Body of pancreas (tissue), 4 donors: Measurements from ENCODE around the gene PDE4D. TPM values are rescaled to one million over a fixed set of nuclear protein-coding genes. Genes with fewer than 3 reads are reported as not detected.

Experiments used
- ATAC-seq: fragments of 150-250 bp; one replicate; pipeline ENCODE4 v1.9.1; 2016
- DNase-seq, 4 donors: peaks; one replicate each; pipeline ENCODE4 v3.0.0-alpha.2; 2019
- H3K27ac ChIP-seq, 4 donors: fragments of 200-600 bp; sonication (generic); 1 replicate in 3 of 4; 2 replicates in 1 of 4; pipeline versions ENCODE4 v1.5.1 to v1.6.1; 2016 to 2019; ENCODE audit warnings: mild to moderate bottlenecking in 1 of 4, mixed read lengths in 1 of 4, moderate library complexity in 1 of 4
- H3K27me3 ChIP-seq, 2 donors: fragments of 200-600 bp; sonication (generic); one replicate each; pipeline ENCODE4 v1.6.0; 2016; ENCODE audit warnings: mild to moderate bottlenecking in 1 of 2
- H3K36me3 ChIP-seq, 2 donors: fragments of 200-600 bp; sonication (generic); replicated peaks in 1 of 2; 2 replicates each; pipeline ENCODE4 v1.5.1; 2016; ENCODE audit warnings: low read depth in 2 of 2; ENCODE audit not compliant: insufficient read depth in 1 of 2
- H3K4me1 ChIP-seq: fragments of 200-600 bp; sonication (generic); one replicate; pipeline ENCODE4 v1.6.0; 2016
- H3K4me3 ChIP-seq, 2 donors: fragments of 200-600 bp; sonication (generic); 1 replicate in 1 of 2; 2 replicates in 1 of 2; pipeline ENCODE4 v1.5.1; 2016 to 2019
- H3K9me3 ChIP-seq, 3 donors: fragments of 200-600 bp; sonication (generic); 1 replicate in 2 of 3; 2 replicates in 1 of 3; pipeline ENCODE4 v1.5.1; 2016
- POLR2A ChIP-seq, 3 donors: fragments of 450-650 bp; IDR thresholded peaks; one replicate each; pipeline ENCODE4 v1.6.1; 2016; ENCODE audit warnings: antibody characterized with exemption in 3 of 3, mild to moderate bottlenecking in 2 of 3
- WGBS, 2 donors: methylation state at CpG; one replicate each; pipeline ENCODE4 v1.1.5; 2017; 5-methylcytosine and 5-hydroxymethylcytosine counted together
- intact Hi-C: fragments of 100-400 bp; cut with DNase I; formaldehyde crosslinking; loops from one replicate; pipeline ENCODE4 v1.15.1; 2023
- total RNA-seq, 2 donors: library from RNA; depleted of rRNA; stranded (reverse); fragments of >200 nt; gene quantifications; one replicate each; pipeline ENCODE4 v1.1.0, GENCODE V29; 2016
- TF ChIP-seq, protein P1 (sequence below), 7 experiments: fragments of 450-650 bp in 4 of 7; fragments of 200-600 bp in 3 of 7; sonication (generic) in 3 of 7; IDR thresholded peaks; one replicate each; pipeline ENCODE4 v1.5.1; 2016 to 2019; ENCODE audit warnings: antibody characterized with exemption in 7 of 7

Gene PDE4D
- total RNA-seq, 2 donors from 2014 or later = 8.6 to 9.2 TPM

- no peak overlapping the region for H3K4me3 ChIP-seq
- H3K27ac ChIP-seq = no peak overlapping the region
- H3K4me1 ChIP-seq = no peaks in the 10 kb centered on the region
- H3K27me3 ChIP-seq = no peaks in the 10 kb centered on the region
- DNase-seq (no peak), ATAC-seq (no peak)
- no peaks in the 10 kb centered on the region for H3K9me3 ChIP-seq
- WGBS, 2 donors = 77 to 81% methylated on average over 4 of the region's 4 CpGs
- intact Hi-C loops = no loop called here
- no peak for TF ChIP-seq POLR2A (IDR thresholded peaks at IDR 0.05)
- TF ChIP-seq, protein P1, sequence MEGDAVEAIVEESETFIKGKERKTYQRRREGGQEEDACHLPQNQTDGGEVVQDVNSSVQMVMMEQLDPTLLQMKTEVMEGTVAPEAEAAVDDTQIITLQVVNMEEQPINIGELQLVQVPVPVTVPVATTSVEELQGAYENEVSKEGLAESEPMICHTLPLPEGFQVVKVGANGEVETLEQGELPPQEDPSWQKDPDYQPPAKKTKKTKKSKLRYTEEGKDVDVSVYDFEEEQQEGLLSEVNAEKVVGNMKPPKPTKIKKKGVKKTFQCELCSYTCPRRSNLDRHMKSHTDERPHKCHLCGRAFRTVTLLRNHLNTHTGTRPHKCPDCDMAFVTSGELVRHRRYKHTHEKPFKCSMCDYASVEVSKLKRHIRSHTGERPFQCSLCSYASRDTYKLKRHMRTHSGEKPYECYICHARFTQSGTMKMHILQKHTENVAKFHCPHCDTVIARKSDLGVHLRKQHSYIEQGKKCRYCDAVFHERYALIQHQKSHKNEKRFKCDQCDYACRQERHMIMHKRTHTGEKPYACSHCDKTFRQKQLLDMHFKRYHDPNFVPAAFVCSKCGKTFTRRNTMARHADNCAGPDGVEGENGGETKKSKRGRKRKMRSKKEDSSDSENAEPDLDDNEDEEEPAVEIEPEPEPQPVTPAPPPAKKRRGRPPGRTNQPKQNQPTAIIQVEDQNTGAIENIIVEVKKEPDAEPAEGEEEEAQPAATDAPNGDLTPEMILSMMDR (IDR thresholded peaks at IDR 0.05) = no peak
- no peaks in the 10 kb centered on the region for H3K36me3 ChIP-seq
These were observed 62.1 kb downstream of the PDE4D start for GRCh38 chr5:59831326-59832010.

DNA sequence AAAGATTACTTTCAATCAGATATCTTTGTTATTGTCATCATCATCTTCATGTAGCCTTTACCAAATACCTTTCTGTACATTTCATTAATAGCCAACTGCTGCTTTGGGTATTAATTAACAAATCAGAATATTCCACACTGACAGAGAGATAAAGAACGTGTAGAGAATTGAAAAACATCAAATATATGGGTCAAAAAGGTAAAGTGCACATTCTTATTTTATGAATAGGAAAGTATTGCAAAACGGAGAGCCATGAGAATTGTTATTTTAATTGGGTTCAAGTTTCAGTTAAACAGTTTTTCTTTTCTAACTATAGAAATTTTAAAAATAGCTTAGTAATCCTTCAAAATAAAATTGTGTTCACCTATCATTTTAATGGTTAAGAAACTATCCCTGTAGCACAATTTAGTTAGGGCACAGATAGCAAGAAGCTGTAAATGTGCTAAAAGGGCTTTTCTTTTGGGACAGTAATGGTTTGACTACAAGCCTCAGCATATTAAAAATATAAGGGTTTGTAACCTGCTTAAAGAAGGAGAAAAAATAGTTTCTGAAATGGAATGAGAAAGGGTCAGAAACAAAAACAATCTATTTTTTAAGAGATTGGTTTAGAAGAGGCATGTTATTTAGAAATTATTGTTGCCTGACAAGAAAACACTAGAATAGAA lies 62.9 kb downstream of the PDE4D start:
- H3K36me3 ChIP-seq = no peaks in the 10 kb centered on the region
- WGBS, 2 donors = 47 to 53% methylated on average over 2 of the region's 2 CpGs
- H3K27me3 ChIP-seq = no peaks in the 10 kb centered on the region
- ATAC-seq (no peak), DNase-seq (no peak)
- H3K9me3 ChIP-seq = no peaks in the 10 kb centered on the region
- no peaks in the 10 kb centered on the region for H3K4me1 ChIP-seq
- H3K27ac ChIP-seq = no peak overlapping the region
- no peak overlapping the region for H3K4me3 ChIP-seq
- intact Hi-C loops = no loop called here
- TF ChIP-seq, protein P1 (IDR thresholded peaks at IDR 0.05) = no peak
- TF ChIP-seq POLR2A (IDR thresholded peaks at IDR 0.05) = no peak

DNA sequence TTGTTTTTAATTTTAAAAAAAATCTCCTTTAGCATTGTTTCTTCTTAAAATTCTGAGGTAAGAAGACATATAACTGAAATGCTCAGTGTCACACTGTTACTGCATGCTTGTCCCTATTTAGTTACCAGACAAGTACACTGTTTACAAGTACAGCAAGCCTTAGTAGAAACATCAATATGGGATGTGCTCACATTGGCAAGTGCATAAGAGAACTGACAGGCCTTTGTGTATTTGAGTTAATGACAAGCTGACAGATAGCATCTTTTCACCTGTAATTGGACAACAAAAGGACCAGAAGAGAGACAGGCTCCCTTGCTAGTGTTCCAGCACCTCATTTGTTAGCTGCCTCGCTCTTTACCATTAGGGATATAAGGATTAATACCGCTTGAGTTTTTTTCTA lies 63.6 kb downstream of the PDE4D start:
- Histone ChIP-seq H3K36me3 (no peaks in the 10 kb centered on the region), H3K27me3 (no peaks in the 10 kb centered on the region), H3K4me3 (no peak overlapping the region), H3K9me3 (no peaks in the 10 kb centered on the region), H3K4me1 (no peaks in the 10 kb centered on the region), H3K27ac (no peak overlapping the region)
- intact Hi-C loops = no loop called here
- DNase-seq (no peak), ATAC-seq (no peak)
- TF ChIP-seq, protein P1 (IDR thresholded peaks at IDR 0.05) = no peak
- TF ChIP-seq POLR2A (IDR thresholded peaks at IDR 0.05) = no peak
- WGBS, 2 donors = 88 to 89% methylated on average over 2 of the region's 2 CpGs

GRCh38 chr5:59829386-59829785 lies 64.1 kb downstream of the PDE4D start:
- H3K9me3 ChIP-seq = no peaks in the 10 kb centered on the region
- ATAC-seq (no peak), DNase-seq (no peak)
- H3K4me1 ChIP-seq = no peaks in the 10 kb centered on the region
- H3K36me3 ChIP-seq = no peaks in the 10 kb centered on the region
- intact Hi-C loops = no loop called here
- no peak overlapping the region for H3K27ac ChIP-seq
- H3K27me3 ChIP-seq = no peaks in the 10 kb centered on the region
- 65 to 70% methylated on average over 1 of the region's 1 CpG for WGBS, 2 donors
- TF ChIP-seq, protein P1 (IDR thresholded peaks at IDR 0.05) = no peak
- no peak for TF ChIP-seq POLR2A (IDR thresholded peaks at IDR 0.05)
- no peak overlapping the region for H3K4me3 ChIP-seq

DNA sequence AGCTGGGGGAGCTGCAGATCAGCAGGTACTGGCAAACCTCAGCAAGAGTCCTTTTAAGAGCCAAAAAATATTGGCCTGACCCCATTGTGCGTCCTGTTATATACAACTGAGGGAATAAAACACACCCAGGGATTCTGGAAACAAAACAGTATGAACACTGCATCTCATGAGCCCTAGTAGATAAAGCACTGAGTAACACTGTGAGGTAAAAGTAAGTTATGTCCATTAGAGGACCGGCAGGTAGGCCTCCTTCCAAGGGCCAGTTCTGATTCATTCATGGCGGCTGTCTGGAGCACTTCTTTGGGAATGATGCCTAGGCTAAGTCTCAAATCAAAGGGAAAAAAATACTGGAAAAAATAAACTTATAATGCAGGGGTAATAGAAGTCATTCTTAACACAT lies 64.9 kb downstream of the PDE4D start:
- Histone ChIP-seq H3K27ac (no peak overlapping the region), H3K9me3 (no peaks in the 10 kb centered on the region), H3K27me3 (no peaks in the 10 kb centered on the region), H3K4me3 (no peak overlapping the region), H3K4me1 (no peaks in the 10 kb centered on the region), H3K36me3 (no peaks in the 10 kb centered on the region)
- ATAC-seq (no peak), DNase-seq (no peak)
- intact Hi-C loops = no loop called here
- TF ChIP-seq POLR2A (IDR thresholded peaks at IDR 0.05) = no peak
- TF ChIP-seq, protein P1 (IDR thresholded peaks at IDR 0.05) = no peak
- 77 to 85% methylated on average over 3 of the region's 3 CpGs for WGBS, 2 donors
